Activated CD4-positive, alpha-beta T cell treated with anti-CD3 and anti-CD28 coated beads, Interleukin-2, amount 10 ng/mL, durations not matched to agents 7 days and 5 days (primary cell): ENCODE measurements around the gene PITPNB. TPM values are rescaled to one million over a fixed set of nuclear protein-coding genes. Genes with fewer than 3 reads are reported as not detected.
A peak's percentile ranks its signal among the peaks of the same experiment; 100 is the strongest.

Experiments used
- CTCF ChIA-PET: fragments of 350-600 bp; sonication (Branson Sonifier 250); formaldehyde crosslinking; loops from one replicate; lab custom pipeline; 2021; ENCODE audit warnings: antibody characterized with exemption; lab: Charles Lee
- POLR2A ChIA-PET: fragments of 350-600 bp; sonication (Branson Sonifier 250); formaldehyde crosslinking; loops from one replicate; lab custom pipeline; 2021; ENCODE audit warnings: antibody characterized with exemption; lab: Charles Lee
- DNase-seq: peaks from one replicate; pipeline ENCODE4 v3.0.0-alpha.2; 2020
- H3K27ac Mint-ChIP-seq: one replicate; pipeline ENCODE4 v1.8.0; 2021; ENCODE audit warnings: mild to moderate bottlenecking, moderate library complexity, mixed read lengths
- H3K27me3 Mint-ChIP-seq: one replicate; pipeline ENCODE4 v1.8.0; 2021; ENCODE audit warnings: mixed read lengths
- H3K36me3 Mint-ChIP-seq: one replicate; pipeline ENCODE4 v1.8.0; 2021; ENCODE audit warnings: low read depth, mixed read lengths
- H3K4me1 Mint-ChIP-seq: one replicate; pipeline ENCODE4 v1.8.0; 2021; ENCODE audit warnings: mixed read lengths
- H3K4me3 Mint-ChIP-seq: one replicate; pipeline ENCODE4 v1.8.0; 2021; ENCODE audit warnings: mild to moderate bottlenecking, moderate library complexity, mixed read lengths
- H3K9me3 Mint-ChIP-seq: one replicate; pipeline ENCODE4 v1.8.0; 2021; ENCODE audit warnings: mixed read lengths
- total RNA-seq, 2 experiments: library from RNA; stranded (reverse); gene quantifications; one replicate each; pipeline ENCODE4 v1.2.3, GENCODE V29; 2021

The PITPNB gene
- total RNA-seq, 2 experiments from 2014 or later, result 83.2 to 93.2 TPM

DNA sequence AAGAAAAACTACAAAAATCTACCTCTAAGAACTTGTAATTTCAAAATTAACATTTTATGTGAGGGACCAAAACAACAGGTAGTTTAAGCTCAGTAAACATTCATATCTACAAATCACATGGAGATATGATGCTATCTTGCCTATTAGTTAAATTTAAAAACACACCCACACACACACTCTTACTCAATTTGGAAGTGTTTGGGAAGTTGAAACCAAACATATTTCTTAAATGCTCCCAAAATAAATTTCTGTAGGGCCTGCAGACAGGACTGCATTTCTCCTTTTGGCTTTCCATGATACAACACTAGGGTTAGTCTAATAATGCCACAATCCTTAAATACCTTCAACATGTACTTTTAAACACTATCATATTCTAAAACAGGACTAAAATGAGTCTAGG is 7.0 kb downstream of the PITPNB start:
- ChIA-PET POLR2A (no interaction called here), CTCF (no interaction called here)
- Mint-ChIP-seq H3K27me3 (no peaks in the 10 kb centered on the region), H3K27ac (no peak overlapping the region), H3K36me3 (peaks cover 44% of the 10 kb centered on the region), H3K4me3 (no peak overlapping the region), H3K4me1 (peaks cover 48% of the 10 kb centered on the region), H3K9me3 (no peaks in the 10 kb centered on the region)
- no peak for DNase-seq

DNA sequence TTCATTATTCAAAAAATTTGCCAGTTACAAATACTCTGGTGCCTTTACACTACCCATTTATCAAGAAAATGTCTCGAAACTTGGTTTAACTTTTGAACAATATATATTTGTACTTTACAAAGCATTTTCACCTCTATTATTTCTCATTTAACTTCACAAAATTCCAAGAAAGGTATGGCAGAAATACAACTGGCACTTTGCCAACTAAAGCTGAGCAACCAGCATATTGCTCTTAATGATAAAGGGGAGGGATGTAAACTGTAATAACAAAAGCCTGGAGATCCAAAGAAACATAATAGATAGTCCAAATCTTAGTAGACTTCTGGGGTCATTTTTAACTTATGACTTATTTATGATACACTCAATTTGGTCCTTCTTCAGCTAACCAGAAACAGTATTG is 7.7 kb downstream of the PITPNB start:
- H3K4me3 Mint-ChIP-seq, result no peak overlapping the region
- peaks cover 49% of the 10 kb centered on the region for H3K4me1 Mint-ChIP-seq
- ChIA-PET POLR2A (no interaction called here), CTCF (no interaction called here)
- H3K9me3 Mint-ChIP-seq, result no peaks in the 10 kb centered on the region
- H3K27me3 Mint-ChIP-seq, result no peaks in the 10 kb centered on the region
- no peak overlapping the region for H3K27ac Mint-ChIP-seq
- no peak for DNase-seq
- peaks cover 44% of the 10 kb centered on the region for H3K36me3 Mint-ChIP-seq

DNA sequence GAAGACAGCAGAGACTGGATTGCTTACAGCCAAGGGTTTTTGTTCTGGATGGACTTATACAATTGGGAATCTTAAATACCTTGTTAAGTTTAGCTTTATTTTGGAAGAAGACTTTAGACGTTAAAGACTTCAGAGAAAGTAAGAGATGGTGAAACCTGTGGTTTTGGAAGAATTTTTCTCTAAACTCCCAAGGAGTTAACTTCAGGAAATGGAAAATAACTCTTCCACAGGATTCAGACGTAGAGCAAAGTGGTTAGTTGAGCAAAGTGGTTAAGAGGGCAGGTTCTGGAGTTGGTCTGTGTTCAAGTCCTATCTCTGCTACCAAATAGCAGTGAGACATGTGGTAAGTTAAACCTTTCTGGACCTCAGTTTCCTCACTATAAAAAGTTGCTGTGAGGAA is 12.8 kb downstream of the PITPNB start:
- no peak for DNase-seq
- Mint-ChIP-seq H3K27me3 (no peaks in the 10 kb centered on the region), H3K4me3 (no peak overlapping the region), H3K27ac (no peak overlapping the region), H3K36me3 (peaks cover 62% of the 10 kb centered on the region), H3K4me1 (peaks cover 38% of the 10 kb centered on the region), H3K9me3 (no peaks in the 10 kb centered on the region)
- CTCF ChIA-PET, result no interaction called here
- POLR2A ChIA-PET, result no interaction called here

DNA sequence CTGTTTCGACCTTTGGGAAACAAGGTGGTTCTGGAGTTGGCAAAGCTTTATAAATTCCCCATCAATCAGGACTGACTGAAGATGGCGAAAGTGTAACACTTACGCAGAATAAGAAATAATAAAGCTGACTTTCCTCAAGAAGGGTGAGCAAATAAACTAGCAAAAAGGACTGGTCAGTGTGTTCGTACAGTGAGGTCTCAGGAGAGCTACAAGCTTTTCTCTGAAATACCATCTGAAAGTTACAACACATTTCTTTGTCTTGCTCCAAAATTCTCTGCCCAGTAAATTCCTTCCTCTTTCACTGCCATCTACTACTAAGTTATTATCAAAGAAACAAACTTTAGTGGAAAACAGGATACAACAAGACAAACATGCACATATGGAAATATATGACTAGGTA is 13.4 kb downstream of the PITPNB start:
- H3K4me3 Mint-ChIP-seq, result no peak overlapping the region
- POLR2A ChIA-PET, result no interaction called here
- H3K9me3 Mint-ChIP-seq, result no peaks in the 10 kb centered on the region
- H3K36me3 Mint-ChIP-seq, result peaks cover 64% of the 10 kb centered on the region
- DNase-seq, result no peak
- CTCF ChIA-PET, result no interaction called here
- peaks cover 36% of the 10 kb centered on the region for H3K4me1 Mint-ChIP-seq
- H3K27ac Mint-ChIP-seq, result no peak overlapping the region
- H3K27me3 Mint-ChIP-seq, result no peaks in the 10 kb centered on the region

DNA sequence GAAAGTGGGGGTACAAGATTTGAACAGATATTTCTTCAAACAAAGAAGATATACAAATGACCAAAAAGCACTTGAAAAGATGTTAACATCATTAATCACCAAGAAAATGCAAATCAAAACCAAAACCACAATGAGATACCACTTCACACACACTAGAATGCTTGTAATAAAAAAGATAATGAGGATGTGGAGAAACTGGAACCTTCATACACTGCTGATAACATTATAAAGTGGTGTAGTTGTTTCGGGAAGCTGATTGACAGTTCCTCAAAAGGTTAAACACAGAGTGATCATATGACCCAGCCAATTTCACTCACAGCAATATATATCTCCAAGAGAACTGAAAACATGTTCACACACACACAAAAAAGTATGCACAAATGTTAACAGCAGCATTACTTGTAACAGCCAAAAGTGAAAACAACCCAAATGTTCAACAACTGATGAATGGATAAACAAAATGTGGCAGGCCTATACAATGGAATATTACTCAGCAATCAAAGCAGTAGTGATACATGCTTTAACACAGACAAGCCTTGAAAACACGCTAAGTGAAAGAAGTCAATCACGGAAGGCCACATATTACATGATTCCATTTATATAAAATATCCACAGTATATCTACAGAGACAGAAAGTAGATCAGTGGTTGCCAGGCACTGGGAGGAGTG is 15.1 kb downstream of the PITPNB start:
- POLR2A ChIA-PET, result no interaction called here
- Mint-ChIP-seq H3K36me3 (peaks cover 58% of the 10 kb centered on the region), H3K27ac (peak overlapping the region; percentile 66), H3K4me1 (peaks cover 36% of the 10 kb centered on the region), H3K4me3 (no peak overlapping the region), H3K9me3 (no peaks in the 10 kb centered on the region), H3K27me3 (no peaks in the 10 kb centered on the region)
- no peak for DNase-seq
- CTCF ChIA-PET, result interaction anchor here (0.6 kb wide), 1 partner anchor 13 kb away, joined by 3 read pairs; no protein-coding TSS in a partner anchor

DNA sequence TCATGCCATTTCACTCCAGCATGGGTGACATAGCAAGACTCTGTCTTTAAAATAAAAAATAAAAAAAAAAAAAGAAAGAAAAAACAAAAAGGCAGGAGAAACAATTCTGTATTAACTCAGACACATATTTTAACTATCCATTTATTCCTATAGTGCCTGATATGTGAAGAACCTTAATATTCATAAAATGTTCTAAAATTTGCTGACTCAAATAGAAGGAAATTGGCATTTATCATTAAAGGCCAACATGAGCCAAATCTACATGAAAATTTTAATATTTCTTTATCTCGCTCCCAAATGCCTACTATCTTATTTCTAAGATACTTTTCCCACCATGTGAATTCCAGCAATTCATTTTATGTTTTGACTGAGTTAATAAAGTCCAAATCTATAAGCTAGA is 18.9 kb downstream of the PITPNB start:
- no peak for DNase-seq
- ChIA-PET CTCF (interaction anchor here (1.3 kb wide), 1 partner anchor 19 kb away, joined by 3 read pairs; the partner anchor contains the start of gene PITPNB), POLR2A (no interaction called here)
- peaks cover 49% of the 10 kb centered on the region for H3K36me3 Mint-ChIP-seq
- no peaks in the 10 kb centered on the region for H3K9me3 Mint-ChIP-seq
- H3K4me3 Mint-ChIP-seq, result no peak overlapping the region
- no peaks in the 10 kb centered on the region for H3K27me3 Mint-ChIP-seq
- no peak overlapping the region for H3K27ac Mint-ChIP-seq
- peaks cover 28% of the 10 kb centered on the region for H3K4me1 Mint-ChIP-seq

DNA sequence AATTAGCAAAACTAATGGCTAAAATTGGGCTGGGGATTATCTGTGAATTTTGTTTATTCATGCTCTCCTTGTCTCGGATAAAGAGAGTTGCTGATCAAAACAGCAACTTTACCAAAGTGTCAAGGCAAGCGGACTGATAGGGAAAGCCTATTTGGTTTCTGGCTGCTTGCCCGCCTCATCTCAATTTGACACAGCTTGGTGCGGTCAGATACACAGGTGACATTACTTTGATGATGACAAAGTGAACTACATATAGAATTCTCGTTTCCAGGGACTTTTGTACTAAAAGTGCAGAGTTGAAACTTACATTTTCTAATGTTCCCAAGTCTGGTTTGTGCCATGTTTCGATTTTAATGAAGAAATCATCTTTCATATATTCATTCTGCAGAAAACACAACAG is 22.8 kb downstream of the PITPNB start:
- no peak overlapping the region for H3K4me3 Mint-ChIP-seq
- POLR2A ChIA-PET, result no interaction called here
- peaks cover 10% of the 10 kb centered on the region for H3K4me1 Mint-ChIP-seq
- peaks cover 56% of the 10 kb centered on the region for H3K36me3 Mint-ChIP-seq
- no peak for DNase-seq
- no peak overlapping the region for H3K27ac Mint-ChIP-seq
- CTCF ChIA-PET, result no interaction called here
- H3K27me3 Mint-ChIP-seq, result no peaks in the 10 kb centered on the region
- no peaks in the 10 kb centered on the region for H3K9me3 Mint-ChIP-seq

DNA sequence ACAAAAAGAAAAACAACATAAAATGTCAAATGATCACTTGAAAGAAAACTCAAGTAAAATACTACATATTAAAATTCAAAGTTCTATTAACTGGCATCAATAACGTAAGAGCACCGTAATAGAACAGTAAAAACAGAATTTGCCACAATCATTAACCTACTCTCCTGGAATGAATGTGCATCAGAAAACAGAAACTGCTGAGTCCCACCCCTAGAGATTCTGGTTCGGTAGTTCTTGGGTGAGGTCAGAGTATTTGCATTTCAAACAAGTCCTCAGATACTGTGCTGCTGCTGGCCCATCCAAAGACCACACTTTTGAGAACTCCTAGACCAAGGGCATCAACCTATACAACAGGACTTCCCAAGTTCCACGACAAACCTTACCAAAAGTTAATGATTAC is 23.5 kb downstream of the PITPNB start:
- POLR2A ChIA-PET, result no interaction called here
- H3K4me3 Mint-ChIP-seq, result no peak overlapping the region

DNA sequence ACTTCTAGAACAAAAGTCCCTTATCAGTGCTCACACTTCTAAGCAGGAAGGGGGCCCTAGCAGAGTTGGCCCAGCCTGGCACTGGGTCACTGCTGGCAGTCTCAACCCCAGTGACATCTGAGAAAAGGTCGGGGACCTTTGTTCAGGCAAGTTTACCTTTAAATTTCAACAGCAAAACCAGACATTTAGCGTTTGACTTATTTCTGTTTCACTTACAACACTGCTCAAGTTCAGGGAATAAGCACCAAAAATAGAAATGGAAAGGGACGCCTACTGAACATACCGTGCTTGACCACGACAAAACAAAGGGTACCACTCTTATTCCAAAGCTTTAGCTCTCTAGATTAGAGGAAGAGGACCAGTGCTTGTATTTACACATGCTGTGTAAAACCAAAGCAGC is 26.2 kb downstream of the PITPNB start:
- H3K4me1 Mint-ChIP-seq, result peaks cover 7% of the 10 kb centered on the region
- H3K4me3 Mint-ChIP-seq, result no peak overlapping the region
- H3K36me3 Mint-ChIP-seq, result peaks cover 58% of the 10 kb centered on the region
- no peak for DNase-seq
- ChIA-PET CTCF (no interaction called here), POLR2A (no interaction called here)
- no peaks in the 10 kb centered on the region for H3K9me3 Mint-ChIP-seq
- H3K27ac Mint-ChIP-seq, result no peak overlapping the region
- no peaks in the 10 kb centered on the region for H3K27me3 Mint-ChIP-seq

More for the DNA sequence above, 23.5 kb downstream of the PITPNB start:
- Mint-ChIP-seq H3K4me1 (peaks cover 10% of the 10 kb centered on the region), H3K27ac (no peak overlapping the region), H3K9me3 (no peaks in the 10 kb centered on the region), H3K27me3 (no peaks in the 10 kb centered on the region), H3K36me3 (peaks cover 55% of the 10 kb centered on the region)
- CTCF ChIA-PET, result no interaction called here
- DNase-seq, result no peak

DNA sequence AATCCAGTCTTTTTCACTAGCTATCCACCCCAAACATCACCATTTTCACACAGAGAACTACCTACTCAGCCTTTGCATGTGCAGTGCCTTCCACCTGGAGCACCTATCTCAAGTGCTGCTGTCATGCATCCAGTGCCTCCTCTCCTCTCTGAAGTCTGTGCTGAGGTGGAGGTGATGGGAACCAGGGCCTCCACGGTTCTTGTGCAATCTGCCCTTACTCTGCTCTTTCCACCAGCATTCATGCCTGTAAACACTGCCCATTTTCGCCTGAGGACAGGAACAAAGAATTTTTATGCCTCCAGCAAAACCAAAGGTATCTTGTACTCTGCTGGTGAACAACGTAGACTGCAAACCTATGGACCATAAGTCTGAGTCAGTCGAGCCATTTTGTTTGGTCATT is 27.0 kb downstream of the PITPNB start:
- CTCF ChIA-PET, result no interaction called here
- Mint-ChIP-seq H3K27me3 (no peaks in the 10 kb centered on the region), H3K9me3 (no peaks in the 10 kb centered on the region), H3K4me3 (no peak overlapping the region), H3K36me3 (peaks cover 58% of the 10 kb centered on the region), H3K4me1 (peaks cover 7% of the 10 kb centered on the region), H3K27ac (no peak overlapping the region)
- DNase-seq, result no peak
- POLR2A ChIA-PET, result interaction anchor here (0.6 kb wide), 1 partner anchor 64 kb away, joined by 4 read pairs; no protein-coding TSS in a partner anchor

DNA sequence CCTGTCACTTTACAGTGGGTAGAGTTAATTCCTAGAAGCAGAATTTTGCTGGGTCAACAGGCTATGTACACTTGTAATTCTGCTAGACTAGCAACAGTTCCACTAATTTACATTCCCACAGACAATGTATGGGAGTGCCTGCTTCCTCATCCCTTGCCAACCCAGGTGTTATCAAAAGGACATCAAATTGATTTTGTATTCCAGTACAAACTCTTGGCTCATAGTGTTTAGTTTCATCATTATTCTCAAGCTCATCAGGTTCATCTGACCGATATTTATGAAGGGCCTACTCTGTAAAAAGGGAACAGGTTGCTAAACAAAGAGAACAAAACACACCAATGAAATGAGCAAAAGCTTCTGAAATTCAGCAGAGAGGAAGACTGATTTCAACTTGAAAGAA is 30.7 kb downstream of the PITPNB start:
- no peaks in the 10 kb centered on the region for H3K27me3 Mint-ChIP-seq
- H3K9me3 Mint-ChIP-seq, result no peaks in the 10 kb centered on the region
- peaks cover 48% of the 10 kb centered on the region for H3K36me3 Mint-ChIP-seq
- peaks cover 4% of the 10 kb centered on the region for H3K4me1 Mint-ChIP-seq
- H3K27ac Mint-ChIP-seq, result no peak overlapping the region
- no peak for DNase-seq
- ChIA-PET CTCF (interaction anchor here (0.8 to 1.4 kb wide), 2 partner anchors 11 to 31 kb away, joined by 3 to 5 read pairs; partner anchors contain the start of gene PITPNB), POLR2A (no interaction called here)
- H3K4me3 Mint-ChIP-seq, result no peak overlapping the region

DNA sequence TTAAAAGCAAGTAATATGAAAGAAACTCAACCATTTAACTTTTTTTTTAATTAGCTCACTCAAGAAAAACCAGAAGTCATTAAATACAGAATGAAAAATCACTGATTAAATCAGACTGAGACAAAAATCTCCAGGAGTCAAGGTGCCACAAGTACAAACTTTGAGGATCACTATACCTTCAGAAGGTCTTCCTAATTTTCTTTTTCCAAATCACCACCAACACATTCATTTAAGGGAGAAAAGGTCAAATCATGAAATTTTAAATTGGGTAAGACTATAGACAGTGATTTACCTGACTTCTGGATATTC is 32.3 kb downstream of the PITPNB start:
- no peaks in the 10 kb centered on the region for H3K9me3 Mint-ChIP-seq
- DNase-seq, result no peak
- peaks cover 4% of the 10 kb centered on the region for H3K4me1 Mint-ChIP-seq
- no peak overlapping the region for H3K4me3 Mint-ChIP-seq
- H3K36me3 Mint-ChIP-seq, result peaks cover 35% of the 10 kb centered on the region
- ChIA-PET POLR2A (no interaction called here), CTCF (interaction anchor here (0.9 to 2.1 kb wide), 5 partner anchors 9 to 37 kb away, joined by 3 to 6 read pairs (median 3); no protein-coding TSS in a partner anchor)
- H3K27ac Mint-ChIP-seq, result peak overlapping the region; percentile 31
- H3K27me3 Mint-ChIP-seq, result no peaks in the 10 kb centered on the region

DNA sequence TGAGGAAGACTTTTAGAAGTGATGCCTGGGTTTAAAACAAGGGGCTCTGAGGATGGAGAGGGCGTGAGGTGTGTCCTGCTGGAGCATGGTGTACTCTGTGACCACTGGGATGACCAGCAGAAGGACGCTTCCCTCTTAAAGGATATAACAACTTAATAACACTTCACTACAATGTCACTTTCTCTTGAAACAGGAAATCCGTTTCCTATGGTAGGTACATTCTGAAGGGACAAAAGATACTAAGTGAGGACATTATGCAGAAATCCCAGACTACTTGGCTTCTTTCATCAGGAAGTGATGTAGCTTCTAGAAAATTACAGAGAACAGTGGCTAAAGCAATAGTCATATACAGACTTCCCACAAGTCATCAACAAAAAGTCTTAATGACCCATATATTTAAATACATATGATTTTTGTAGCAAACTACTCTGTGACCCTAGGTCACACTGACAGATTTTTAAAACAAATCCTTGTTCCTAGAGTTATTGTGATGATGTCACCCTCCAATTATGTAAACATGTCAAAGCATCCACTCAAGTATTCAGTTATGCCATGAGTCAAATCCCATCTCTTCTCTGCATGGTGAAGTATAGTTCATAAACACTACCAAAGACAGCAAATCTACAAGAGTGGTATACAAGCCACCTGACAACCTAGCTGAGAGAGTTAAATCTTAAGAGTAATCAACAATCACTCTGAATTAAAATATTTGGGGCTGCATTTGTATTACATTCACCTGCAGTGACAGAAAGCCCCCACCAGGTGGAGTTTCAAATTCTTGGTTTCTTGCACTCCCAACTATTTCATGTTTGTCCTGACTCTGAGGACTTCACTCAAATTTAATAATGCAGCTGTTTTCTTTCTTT is 32.8 kb downstream of the PITPNB start:
- ChIA-PET CTCF (interaction anchor here (0.9 to 2.1 kb wide), 5 partner anchors 8 to 36 kb away, joined by 3 to 6 read pairs (median 3); no protein-coding TSS in a partner anchor), POLR2A (no interaction called here)
- Mint-ChIP-seq H3K27me3 (no peaks in the 10 kb centered on the region), H3K36me3 (peaks cover 30% of the 10 kb centered on the region), H3K4me3 (no peak overlapping the region), H3K27ac (no peak overlapping the region), H3K4me1 (peaks cover 4% of the 10 kb centered on the region), H3K9me3 (no peaks in the 10 kb centered on the region)
- DNase-seq, result peak; percentile 55
